Measurements from ENCODE around the gene LIPC.

GRCh38 chr15:58597943-58598828 lies 166.4 kb downstream of the LIPC start:
- TF ChIP-seq POLR2A (IDR thresholded peaks at IDR 0.05) (no peak), CTCF (IDR thresholded peaks at IDR 0.05) (no peak), POLR2AphosphoS5 (IDR thresholded peaks at IDR 0.05; ENCODE audit: insufficient read depth in 1 of 2, low read depth in 1 of 2) (no peak)
